Measurements from ENCODE around the gene HARBI1. TPM values are rescaled to one million over a fixed set of nuclear protein-coding genes. Genes with fewer than 3 reads are reported as not detected.

The HARBI1 gene
- total and polyA plus RNA-seq, 2 of the 8 experiments (the other 6 are each of a cell fraction or from before 2014, with no cell fraction given) = 3.8 to 5.1 TPM

GRCh38 chr11:46574656-46575055 is 42.4 kb downstream of the HARBI1 start:
- Histone ChIP-seq H3K4ac (replicated peaks; ENCODE audit: insufficient read length, low read depth, low read length) (no peak overlapping the region), H4K91ac (replicated peaks; ENCODE audit: insufficient read length, low read length) (no peak overlapping the region), H2BK120ac (replicated peaks; ENCODE audit: low read depth, low read length) (no peak overlapping the region), H4K8ac (ENCODE audit: extremely low read depth, insufficient read depth, low read length) (no peak overlapping the region), H2AFZ (ENCODE audit: low read length) (no peak overlapping the region), H3K23ac (ENCODE audit: insufficient read length) (no peak overlapping the region), H3K36me3 (ENCODE audit: control insufficient read depth in 2 of 4, insufficient read depth in 4 of 4, low read length in 3 of 4) (no peaks in the 10 kb centered on the region), H3K4me2 (ENCODE audit: insufficient read depth in 1 of 2, low read depth in 2 of 2, low read length in 2 of 2) (no peak overlapping the region), H3K9ac (replicated peaks in 1 of 4; ENCODE audit: extremely low read depth in 1 of 4, low read depth in 3 of 4, low read length in 3 of 4) (no peak overlapping the region), H3K79me2 (ENCODE audit: control insufficient read depth in 1 of 2, insufficient read depth in 2 of 2, low read length in 2 of 2) (peaks cover 0 to 70% of the 10 kb centered on the region in 2 experiments; a peak in 2 of 4 replicates), H3K18ac (ENCODE audit: extremely low read depth, low read length) (no peak overlapping the region), H4K5ac (ENCODE audit: insufficient read length, low read depth, low read length) (no peak overlapping the region), H3K4me3 (ENCODE audit: extremely low read depth in 1 of 4, insufficient read depth in 2 of 4, low read depth in 3 of 4, low read length in 4 of 4) (no peak overlapping the region), H3K27ac (ENCODE audit: low read depth, low read length) (no peak overlapping the region), H2BK5ac (ENCODE audit: low read depth, low read length) (no peak overlapping the region), H2AK5ac (ENCODE audit: low read depth, low read length) (no peak overlapping the region), H2BK20ac (ENCODE audit: low read length) (no peak overlapping the region), H3K9me3 (ENCODE audit: insufficient read depth in 2 of 2, low read depth in 1 of 2, low read length in 1 of 2) (no peaks in the 10 kb centered on the region), H3K4me1 (replicated peaks in 1 of 4; ENCODE audit: control insufficient read depth in 3 of 4, insufficient read depth in 4 of 4, low read length in 3 of 4) (no peaks in the 10 kb centered on the region), H3K79me1 (ENCODE audit: low read depth, low read length) (no peaks in the 10 kb centered on the region), H2BK12ac (ENCODE audit: low read depth, low read length) (no peak overlapping the region), H3K27me3 (replicated peaks in 1 of 4; ENCODE audit: control insufficient read depth in 3 of 4, extremely low read depth in 1 of 4, insufficient read depth in 3 of 4, low read length in 3 of 4) (no peaks in the 10 kb centered on the region), H3K56ac (replicated peaks; ENCODE audit: insufficient read length, low read depth, low read length) (no peak overlapping the region), H3K14ac (ENCODE audit: insufficient read length) (no peak overlapping the region), H3K23me2 (ENCODE audit: low read depth, low read length) (no peaks in the 10 kb centered on the region), H4K20me1 (replicated peaks in 1 of 2; ENCODE audit: control insufficient read depth in 1 of 2, insufficient read depth in 2 of 2, low read length in 2 of 2) (peaks cover 1 to 3% of the 10 kb centered on the region in 2 experiments), H2BK15ac (ENCODE audit: low read length) (no peak overlapping the region)
- POLR2A ChIA-PET (ENCODE audit: partially characterized antibody) = interaction anchor here (1.4 kb wide), 1 partner anchor 19 kb away, joined by 5 read pairs; the partner anchor contains the start of gene AMBRA1
- FAIRE-seq (no peak), DNase-seq (ENCODE audit: low read depth in 1 of 2, low spot score in 2 of 2) (no peak)
- 74% methylated on average over 1 of the region's 1 CpG; no CpG with 5 or more reads in 1 of the 2 experiments for WGBS, 2 experiments (ENCODE audit: extremely low coverage in 1 of 2, insufficient coverage in 1 of 2, insufficient read length in 1 of 2, insufficient replicate concordance in 2 of 2, low coverage in 1 of 2, low lambda C conversion rate in 2 of 2, missing lambda C conversion rate in 1 of 2)
- CTCF ChIA-PET (ENCODE audit: partially characterized antibody) = interaction anchor here (1.4 kb wide), 1 partner anchor 21 kb away, joined by 3 read pairs; no protein-coding TSS in a partner anchor
- TF ChIP-seq CTCF (IDR thresholded peaks at IDR 0.05; ENCODE audit: control extremely low read depth in 1 of 3, insufficient read depth in 1 of 3, low read depth in 1 of 3, low read length in 3 of 3) = no peak
- no peak for TF ChIP-seq FOSL1 (IDR thresholded peaks at IDR 0.05; ENCODE audit: insufficient read depth, low read depth, low read length)
- no peak for TF ChIP-seq CHD2 (IDR thresholded peaks at IDR 0.05; ENCODE audit: low read length)
- TF ChIP-seq CEBPB (IDR thresholded peaks at IDR 0.05; ENCODE audit: low read depth, low read length) = no peak
- TF ChIP-seq RAD21 (IDR thresholded peaks at IDR 0.05 in 1 of 2, conservative IDR thresholded peaks at IDR 0.05 in 1 of 2; ENCODE audit: low read depth in 2 of 2, low read length in 2 of 2) = no peak
- TF ChIP-seq RBBP5 (IDR thresholded peaks at IDR 0.05; ENCODE audit: borderline replicate concordance, low read depth, low read length) = no peak
- no peak for TF ChIP-seq JUN (IDR thresholded peaks at IDR 0.05; ENCODE audit: low read depth, low read length)
- no peak for TF ChIP-seq CHD1 (IDR thresholded peaks at IDR 0.05; ENCODE audit: low read depth, low read length)
- no peak for TF ChIP-seq POLR2A (IDR thresholded peaks at IDR 0.05; ENCODE audit: control extremely low read depth in 1 of 2, low read depth in 2 of 2, low read length in 2 of 2)
- TF ChIP-seq NANOG (IDR thresholded peaks at IDR 0.05; ENCODE audit: insufficient read depth, low read depth, low read length, poor library complexity, severe bottlenecking) = no peak
- no peak for TF ChIP-seq MAX (IDR thresholded peaks at IDR 0.05)

Data from H1 (cell line).